Posterior vena cava (tissue), 2 donors: ENCODE measurements around the gene IGF1R. TPM values are rescaled to one million over a fixed set of nuclear protein-coding genes. Genes with fewer than 3 reads are reported as not detected.

Experiments
- DNase-seq: peaks from one replicate; pipeline ENCODE4 v3.0.0-alpha.2; 2020; ENCODE audit warnings: low spot score
- intact Hi-C, 2 donors: fragments of 100-400 bp; cut with DNase I; formaldehyde crosslinking; loops; one replicate each; pipeline versions ENCODE4 v1.14.1 to v1.14.2; 2022 to 2023
- total RNA-seq, 2 donors: library from RNA; stranded (reverse); fragmentation: NEBNext Ultra II Directional; extraction: Animal tissue kit (Norgen Biotek cat#: 25700); gene quantifications; one replicate each; pipeline ENCODE4 v1.2.1, GENCODE V29; 2021
- donor health status: DM: yes; HTN: yes; CAD: no.
- donor health status: DM: yes; HTN: yes; CAD: no.

IGF1R gene
- total RNA-seq, 2 donors from 2014 or later = 30.7 to 50.1 TPM

- intact Hi-C loops = no loop called here
- DNase-seq = no peak
Measured at GRCh38 chr15:98878862-98879261, 230.5 kb downstream of the IGF1R start.

GRCh38 chr15:98881526-98882520 is 233.5 kb downstream of the IGF1R start:
- DNase-seq = no peak
- intact Hi-C loops = no loop called here

- DNase-seq = no peak
- intact Hi-C loops = no loop called here
Measured at GRCh38 chr15:98883478-98883877, 235.1 kb downstream of the IGF1R start.

- DNase-seq = no peak
- intact Hi-C loops = no loop called here
Measured at GRCh38 chr15:98884894-98885293, 236.6 kb downstream of the IGF1R start.

- intact Hi-C loops = no loop called here
Measured at GRCh38 chr15:98887976-98888375, 239.6 kb downstream of the IGF1R start.

GRCh38 chr15:98888820-98889479 is 240.6 kb downstream of the IGF1R start:
- DNase-seq = no peak
- intact Hi-C loops = no loop called here

More at GRCh38 chr15:98887976-98888375, 239.6 kb downstream of the IGF1R start:
- DNase-seq = no peak

- DNase-seq = no peak
- intact Hi-C loops = no loop called here
Measured at GRCh38 chr15:98889930-98890695, 241.8 kb downstream of the IGF1R start.

GRCh38 chr15:98891301-98891700 is 243.0 kb downstream of the IGF1R start:
- no peak for DNase-seq
- intact Hi-C loops = no loop called here

- DNase-seq = no peak
- intact Hi-C loops = no loop called here
Measured at GRCh38 chr15:98893401-98893800, 245.1 kb downstream of the IGF1R start.

- intact Hi-C loops = no loop called here
- no peak for DNase-seq
Measured at GRCh38 chr15:98894312-98894711, 246.0 kb downstream of the IGF1R start.

GRCh38 chr15:98896002-98896721 is 247.8 kb downstream of the IGF1R start:
- intact Hi-C loops = no loop called here

GRCh38 chr15:98896802-98897732 is 248.7 kb downstream of the IGF1R start:
- no peak for DNase-seq
- intact Hi-C loops = no loop called here

More at GRCh38 chr15:98896002-98896721, 247.8 kb downstream of the IGF1R start:
- no peak for DNase-seq

- intact Hi-C loops = no loop called here
- DNase-seq = no peak
Measured at GRCh38 chr15:98898122-98898521, 249.8 kb downstream of the IGF1R start.

GRCh38 chr15:98899272-98900021 is 251.1 kb downstream of the IGF1R start:
- intact Hi-C loops = loop anchor here in 1 of 2 donors (10.0 kb wide), 1 partner anchor 455 kb away; no protein-coding TSS in a partner anchor
- DNase-seq = no peak

- DNase-seq = no peak
- intact Hi-C loops = loop anchor here in 1 of 2 donors (10.0 kb wide), 1 partner anchor 456 kb away; no protein-coding TSS in a partner anchor
Measured at GRCh38 chr15:98900356-98900755, 252.0 kb downstream of the IGF1R start.

GRCh38 chr15:98901434-98902072 is 253.2 kb downstream of the IGF1R start:
- intact Hi-C loops = loop anchor here in 1 of 2 donors (1.0 to 10.0 kb wide), 2 partner anchors 12 to 457 kb away; no protein-coding TSS in a partner anchor
- no peak for DNase-seq
